ENCODE data around the gene PGC. TPM values are rescaled to one million over a fixed set of nuclear protein-coding genes. Genes with fewer than 3 reads are reported as not detected.

The PGC gene
- total RNA-seq, 4 donors from 2014 or later = not detected

DNA sequence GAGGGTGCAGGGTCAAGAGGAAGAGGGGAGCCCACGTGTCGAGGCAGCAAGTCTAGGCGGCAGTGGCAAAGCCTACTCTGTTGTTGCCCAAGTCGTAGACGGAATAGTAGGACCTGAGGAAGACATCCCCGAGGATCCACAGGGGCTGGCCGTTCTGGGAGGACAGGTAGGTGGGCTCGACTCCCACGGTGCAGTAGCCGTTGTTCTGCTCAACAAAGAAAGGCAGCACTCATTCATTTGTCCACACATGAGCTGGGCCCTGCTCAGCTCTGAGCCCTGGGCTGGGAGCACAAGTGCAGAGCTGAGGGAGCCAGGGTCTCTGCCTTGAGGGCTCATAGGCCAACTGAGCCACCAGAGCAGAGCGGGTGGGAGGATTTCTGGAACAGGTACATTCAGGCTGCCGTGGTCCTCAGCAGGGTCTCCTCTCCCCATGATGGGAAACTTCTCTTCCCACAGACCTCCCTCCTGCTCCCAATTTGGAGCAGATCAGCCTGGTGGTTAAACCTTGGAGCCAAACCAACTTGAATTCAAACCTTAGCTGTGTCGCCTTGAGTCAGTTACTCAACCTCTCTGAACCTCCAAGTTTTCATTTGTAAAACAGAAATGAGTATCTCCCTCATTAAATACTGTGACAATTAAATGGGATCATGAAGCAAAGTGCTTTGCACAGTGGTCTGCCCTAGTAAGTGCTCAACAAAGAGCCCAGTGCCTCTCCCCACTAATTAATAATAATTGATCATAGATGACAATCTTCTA lies 10.2 kb downstream of the PGC start:
- TF ChIP-seq, protein P1, sequence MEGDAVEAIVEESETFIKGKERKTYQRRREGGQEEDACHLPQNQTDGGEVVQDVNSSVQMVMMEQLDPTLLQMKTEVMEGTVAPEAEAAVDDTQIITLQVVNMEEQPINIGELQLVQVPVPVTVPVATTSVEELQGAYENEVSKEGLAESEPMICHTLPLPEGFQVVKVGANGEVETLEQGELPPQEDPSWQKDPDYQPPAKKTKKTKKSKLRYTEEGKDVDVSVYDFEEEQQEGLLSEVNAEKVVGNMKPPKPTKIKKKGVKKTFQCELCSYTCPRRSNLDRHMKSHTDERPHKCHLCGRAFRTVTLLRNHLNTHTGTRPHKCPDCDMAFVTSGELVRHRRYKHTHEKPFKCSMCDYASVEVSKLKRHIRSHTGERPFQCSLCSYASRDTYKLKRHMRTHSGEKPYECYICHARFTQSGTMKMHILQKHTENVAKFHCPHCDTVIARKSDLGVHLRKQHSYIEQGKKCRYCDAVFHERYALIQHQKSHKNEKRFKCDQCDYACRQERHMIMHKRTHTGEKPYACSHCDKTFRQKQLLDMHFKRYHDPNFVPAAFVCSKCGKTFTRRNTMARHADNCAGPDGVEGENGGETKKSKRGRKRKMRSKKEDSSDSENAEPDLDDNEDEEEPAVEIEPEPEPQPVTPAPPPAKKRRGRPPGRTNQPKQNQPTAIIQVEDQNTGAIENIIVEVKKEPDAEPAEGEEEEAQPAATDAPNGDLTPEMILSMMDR (IDR thresholded peaks at IDR 0.05) = no peak
- no peak for TF ChIP-seq POLR2A (IDR thresholded peaks at IDR 0.05)
- intact Hi-C loops (cut with DNase I) = loop anchor here (5.0 kb wide), 1 partner anchor 40 kb away; the partner anchor contains the start of gene FRS3
- Histone ChIP-seq H3K27me3 (no peaks in the 10 kb centered on the region), H3K36me3 (no peaks in the 10 kb centered on the region), H3K4me3 (replicated peaks in 1 of 3) (no peak overlapping the region), H3K4me1 (peaks cover 19 to 21% of the 10 kb centered on the region in 2 donors), H3K27ac (no peak overlapping the region), H3K9me3 (no peaks in the 10 kb centered on the region)
- WGBS, 2 donors = 85 to 89% methylated on average over 12 to 13 of the region's 13 CpGs
- DNase-seq = no peak

DNA sequence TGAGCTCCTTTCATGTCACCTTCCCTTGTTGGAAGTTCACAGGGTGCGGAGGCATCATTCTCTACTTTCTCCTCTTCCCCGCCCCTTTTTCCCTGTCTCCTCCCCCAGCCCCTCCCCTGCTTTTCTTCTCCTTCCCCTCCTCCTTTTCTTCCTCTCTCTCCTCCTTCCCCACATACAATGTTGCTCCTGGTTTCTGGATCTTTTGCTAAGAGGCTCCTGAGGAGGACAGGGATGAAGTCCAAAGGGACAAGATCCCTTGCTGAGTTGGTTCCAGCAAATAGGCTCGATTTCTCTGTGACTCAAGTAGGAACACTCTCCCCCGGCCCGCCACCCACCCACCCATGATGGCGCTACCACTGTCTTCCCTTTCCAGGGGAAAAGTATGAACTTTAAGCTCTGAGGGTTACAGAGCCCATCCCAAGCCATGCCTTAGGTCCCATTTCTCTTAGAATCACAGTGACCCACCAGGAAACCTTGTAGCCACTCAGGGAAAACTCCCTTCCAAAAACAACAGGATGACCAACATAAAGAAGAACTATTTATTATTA lies 10.9 kb downstream of the PGC start:
- intact Hi-C loops (cut with DNase I) = loop anchor here (5.0 kb wide), 1 partner anchor 41 kb away; the partner anchor contains the start of gene FRS3
- Histone ChIP-seq H3K4me1 (peaks cover 26% of the 10 kb centered on the region in 2 donors), H3K27ac (no peak overlapping the region), H3K36me3 (no peaks in the 10 kb centered on the region), H3K4me3 (replicated peaks in 1 of 3) (no peak overlapping the region), H3K9me3 (no peaks in the 10 kb centered on the region), H3K27me3 (no peaks in the 10 kb centered on the region)
- DNase-seq = no peak
- WGBS, 2 donors = 70 to 75% methylated on average over 6 of the region's 6 CpGs
- TF ChIP-seq, protein P1 (IDR thresholded peaks at IDR 0.05) = no peak
- TF ChIP-seq POLR2A (IDR thresholded peaks at IDR 0.05) = no peak

DNA sequence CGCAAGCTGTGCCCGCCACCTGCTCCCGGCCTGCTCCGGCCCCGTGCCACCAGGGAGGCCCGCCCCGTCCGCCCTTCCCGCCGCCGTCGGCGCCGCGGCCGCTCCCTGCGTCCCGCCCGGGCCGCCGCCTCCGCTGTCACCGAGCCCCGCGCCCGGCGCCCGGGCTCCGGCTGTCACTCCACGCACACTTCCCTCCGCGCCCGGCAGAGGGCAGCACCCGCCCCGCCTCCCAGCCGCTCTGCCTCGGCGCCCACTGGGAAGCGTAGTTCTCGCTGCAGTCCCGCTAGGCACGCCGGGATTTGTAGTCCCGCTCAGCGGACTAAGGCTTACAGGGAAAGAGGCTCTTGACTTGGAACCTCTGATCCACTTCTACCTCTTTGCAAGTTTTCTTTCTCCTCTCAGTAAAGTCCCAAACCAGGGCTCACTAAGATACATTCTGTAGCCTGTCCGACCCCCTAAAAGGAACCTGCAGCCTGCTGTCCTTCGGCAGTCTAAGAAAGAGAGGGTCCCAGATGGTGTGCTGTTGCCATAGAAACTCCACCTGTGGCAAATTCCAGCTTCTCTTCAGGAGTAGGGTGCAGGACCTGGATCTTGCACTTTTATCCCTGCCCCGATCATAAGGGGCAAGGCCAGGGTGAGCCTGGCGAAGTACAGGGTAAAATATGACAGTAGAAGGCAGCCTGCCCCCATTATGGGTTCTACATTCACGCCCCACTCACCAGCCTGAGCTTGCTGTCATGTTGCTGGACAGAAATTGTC lies 11.6 kb downstream of the PGC start, which contains the start of gene TFEB:
TSS of gene TFEB (minus strand) at position 182 of the 759 bp plus-strand sequence. CDS start 44,395 bp downstream, outside the sequence.
- intact Hi-C loops (cut with DNase I) = loop anchor here (5.0 kb wide), 1 partner anchor 42 kb away; the partner anchor contains the start of gene FRS3
- peak in 1 of 2 donors; percentile 90 for TF ChIP-seq POLR2A (IDR thresholded peaks at IDR 0.05)
- TF ChIP-seq, protein P1 (IDR thresholded peaks at IDR 0.05) = peak; percentile 58 to 99 (median 92)
- peaks cover 32 to 33% of the 10 kb centered on the region in 2 donors for H3K4me1 ChIP-seq
- WGBS, 2 donors = 27 to 60% methylated on average over 5 to 12 of the region's 50 CpGs
- peak; percentile 96 to 97 for DNase-seq
- H3K4me3 ChIP-seq (replicated peaks in 1 of 3) = peak within 1 kb of the TSS; percentile 80 to 89 (median 88)
- H3K9me3 ChIP-seq = no peaks in the 10 kb centered on the region
- H3K27me3 ChIP-seq = no peaks in the 10 kb centered on the region
- H3K27ac ChIP-seq = peak within 1 kb of the TSS; percentile 91 to 98 (median 94)
- no peaks in the 10 kb centered on the region for H3K36me3 ChIP-seq

DNA sequence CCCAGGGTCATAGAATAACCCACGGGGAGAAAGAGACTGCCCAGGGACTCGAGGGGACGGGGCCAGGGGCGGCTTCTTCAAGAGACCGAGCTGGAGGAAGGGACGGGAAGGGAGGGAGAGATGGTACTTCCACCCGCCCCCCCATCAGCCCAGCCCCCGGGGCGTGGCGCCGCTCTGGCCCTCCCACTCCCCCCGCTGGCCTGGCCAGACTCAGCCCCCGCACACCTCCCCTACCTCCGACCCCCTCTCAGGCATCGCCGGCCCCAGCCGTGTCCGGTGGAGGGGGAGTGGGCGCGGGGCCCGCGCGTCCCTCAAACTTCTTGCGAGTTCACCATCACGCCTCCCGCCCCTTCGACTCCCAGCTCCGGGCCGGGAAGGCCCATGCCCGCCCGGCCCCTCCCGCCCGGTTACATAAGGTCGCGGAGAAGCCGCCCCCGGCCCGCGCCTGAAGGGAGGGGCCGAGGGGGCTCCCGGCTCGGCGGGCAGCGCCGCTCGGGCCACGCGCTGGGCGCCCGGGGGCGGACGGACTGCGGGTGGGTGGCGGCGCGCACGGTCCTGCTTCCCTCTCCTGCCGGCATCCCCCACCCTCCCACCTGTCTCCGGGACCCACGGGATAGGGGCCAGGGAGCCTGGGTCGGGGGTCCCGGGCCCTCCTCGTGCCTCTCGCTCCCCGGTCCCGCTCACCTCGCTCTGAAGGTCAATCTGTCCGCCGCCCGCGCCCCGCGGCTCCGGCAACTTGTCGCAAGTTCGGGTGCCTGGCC lies 12.4 kb downstream of the PGC start:
- Histone ChIP-seq H3K4me3 (replicated peaks in 1 of 3) (peak overlapping the region; percentile 80 to 89 (median 88)), H3K4me1 (peaks cover 35 to 41% of the 10 kb centered on the region in 2 donors)
- TF ChIP-seq POLR2A (IDR thresholded peaks at IDR 0.05) = no peak
- TF ChIP-seq, protein P1 (IDR thresholded peaks at IDR 0.05) = no peak

More for the DNA sequence above, 12.4 kb downstream of the PGC start:
- peak; percentile 84 to 86 for DNase-seq
- peak overlapping the region; percentile 91 to 98 (median 94) for H3K27ac ChIP-seq
- no peaks in the 10 kb centered on the region for H3K27me3 ChIP-seq
- intact Hi-C loops (cut with DNase I) = loop anchor here (5.0 kb wide), 1 partner anchor 42 kb away; the partner anchor contains the start of gene FRS3
- no peaks in the 10 kb centered on the region for H3K9me3 ChIP-seq
- no peaks in the 10 kb centered on the region for H3K36me3 ChIP-seq
- 0 to 4% methylated on average over 11 to 15 of the region's 76 CpGs for WGBS, 2 donors

Measured in thyroid gland (tissue), 4 donors.